Measurements from ENCODE around the gene ELAVL2.

DNA sequence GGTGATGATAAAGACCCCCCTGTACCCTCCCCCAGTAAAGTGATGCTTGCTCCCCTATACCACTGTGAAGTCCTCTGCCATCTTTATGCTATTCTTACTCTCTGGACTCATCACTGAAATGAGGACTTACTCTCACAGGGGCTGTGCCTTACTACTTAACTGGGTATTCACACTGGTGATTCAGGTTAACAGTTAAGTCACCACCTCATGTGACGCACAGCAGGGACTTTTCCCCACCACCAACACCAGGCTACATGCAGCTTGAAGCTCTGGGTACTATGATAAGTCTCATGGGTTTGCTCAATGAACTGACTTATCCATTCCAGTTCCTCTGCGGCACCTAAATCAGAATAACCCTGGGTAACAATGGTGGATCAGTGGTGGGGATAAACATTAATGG, 163.7 kb downstream of the ELAVL2 start:
- TF ChIP-seq, protein P1, sequence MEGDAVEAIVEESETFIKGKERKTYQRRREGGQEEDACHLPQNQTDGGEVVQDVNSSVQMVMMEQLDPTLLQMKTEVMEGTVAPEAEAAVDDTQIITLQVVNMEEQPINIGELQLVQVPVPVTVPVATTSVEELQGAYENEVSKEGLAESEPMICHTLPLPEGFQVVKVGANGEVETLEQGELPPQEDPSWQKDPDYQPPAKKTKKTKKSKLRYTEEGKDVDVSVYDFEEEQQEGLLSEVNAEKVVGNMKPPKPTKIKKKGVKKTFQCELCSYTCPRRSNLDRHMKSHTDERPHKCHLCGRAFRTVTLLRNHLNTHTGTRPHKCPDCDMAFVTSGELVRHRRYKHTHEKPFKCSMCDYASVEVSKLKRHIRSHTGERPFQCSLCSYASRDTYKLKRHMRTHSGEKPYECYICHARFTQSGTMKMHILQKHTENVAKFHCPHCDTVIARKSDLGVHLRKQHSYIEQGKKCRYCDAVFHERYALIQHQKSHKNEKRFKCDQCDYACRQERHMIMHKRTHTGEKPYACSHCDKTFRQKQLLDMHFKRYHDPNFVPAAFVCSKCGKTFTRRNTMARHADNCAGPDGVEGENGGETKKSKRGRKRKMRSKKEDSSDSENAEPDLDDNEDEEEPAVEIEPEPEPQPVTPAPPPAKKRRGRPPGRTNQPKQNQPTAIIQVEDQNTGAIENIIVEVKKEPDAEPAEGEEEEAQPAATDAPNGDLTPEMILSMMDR (IDR thresholded peaks at IDR 0.05; ENCODE audit: low read length), result no peak
- TF ChIP-seq EZH2phosphoT487 (IDR thresholded peaks at IDR 0.05; ENCODE audit: low read length) (no peak), EZH2 (optimal IDR thresholded peaks at IDR 0.05; ENCODE audit: low read depth, low read length) (no peak)
